HS-5 (cell line): ENCODE results near the gene SNCAIP.
"Not testable (repeated sequence)": the region's sequence is repeated elsewhere in the genome, so short reads cannot be mapped to it uniquely, and the experiment has no call there.

Experiments
- DNase-seq: peaks from one replicate; pipeline ENCODE4 v3.0.0-alpha.2; 2012; ENCODE audit warnings: low read depth

Gene SNCAIP

DNA sequence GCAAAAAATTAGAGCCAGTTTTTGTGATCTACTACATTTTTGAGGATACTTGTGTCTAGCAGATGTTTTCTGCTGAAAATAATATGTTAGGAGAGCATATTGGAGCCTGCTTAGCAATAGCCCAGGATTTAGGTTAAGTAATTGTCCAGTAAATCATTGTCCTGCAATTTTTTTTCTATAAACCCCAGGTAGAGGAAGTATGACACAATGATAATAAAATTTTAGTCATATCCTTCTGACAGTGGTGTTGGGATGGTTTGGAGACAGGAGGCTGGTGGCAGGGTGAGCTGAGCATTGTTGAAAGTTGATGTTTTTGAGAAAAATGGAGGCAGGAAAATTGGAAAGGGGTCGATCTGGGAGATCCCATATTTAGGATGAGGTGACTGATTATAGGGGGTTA lies 3.5 kb downstream of the SNCAIP start:
- DNase-seq = no peak

DNA sequence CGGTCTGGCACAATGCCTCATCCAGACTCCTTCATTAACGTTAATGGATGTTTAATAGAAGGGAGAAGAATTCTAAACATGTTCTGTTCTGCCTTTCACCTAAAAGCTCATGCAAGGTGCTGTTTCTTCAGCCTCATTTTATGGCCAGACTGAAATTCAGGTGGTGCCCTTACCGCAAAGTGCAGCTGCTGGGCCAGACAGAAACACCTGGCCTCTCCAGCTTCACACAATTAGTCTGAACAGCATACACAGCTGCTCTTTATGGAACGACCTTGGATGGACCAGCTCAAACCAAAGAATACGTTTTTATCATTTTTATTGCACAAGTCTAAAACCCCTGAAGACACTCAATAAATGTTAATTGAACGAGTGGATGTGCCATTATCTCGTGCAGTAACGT lies 4.6 kb downstream of the SNCAIP start:
- DNase-seq = no peak

DNA sequence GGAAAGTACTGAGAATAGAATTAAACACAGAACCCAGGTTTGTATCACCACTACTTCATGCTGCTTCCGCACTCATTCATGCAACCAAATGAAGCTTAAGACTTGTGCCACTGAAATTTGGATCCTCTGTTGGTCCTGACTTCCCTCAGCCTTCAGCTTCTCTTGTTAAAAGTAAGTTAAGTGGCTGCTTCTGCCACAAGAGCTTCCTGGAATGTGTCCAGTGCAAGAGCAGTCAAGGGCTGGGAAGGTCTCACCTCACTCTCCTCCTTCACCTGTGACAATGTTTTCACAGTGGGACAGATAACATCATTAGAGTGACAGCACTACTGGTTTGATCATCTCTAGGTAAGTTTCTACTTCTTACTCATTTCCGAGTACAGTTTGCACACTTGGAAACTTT lies 7.9 kb downstream of the SNCAIP start:
- DNase-seq = no peak

DNA sequence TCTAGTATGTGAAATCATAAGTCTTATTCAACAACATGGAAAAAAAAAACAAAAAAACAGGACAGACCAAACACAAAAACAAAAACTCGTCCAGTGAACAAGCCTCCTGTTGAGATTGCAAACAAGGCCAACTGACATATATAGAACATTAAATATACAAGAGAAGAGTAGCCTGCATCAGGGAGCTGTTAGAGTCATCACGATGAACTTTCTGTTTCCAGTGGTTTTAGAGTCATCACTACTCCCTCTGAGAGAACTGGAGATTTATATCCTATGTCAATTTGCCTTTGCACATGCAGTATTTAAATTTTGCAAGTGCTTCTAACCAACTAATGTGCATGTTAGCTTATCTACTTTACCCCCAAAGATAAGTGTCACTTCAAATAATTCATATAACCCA lies 9.9 kb downstream of the SNCAIP start:
- no peak for DNase-seq

DNA sequence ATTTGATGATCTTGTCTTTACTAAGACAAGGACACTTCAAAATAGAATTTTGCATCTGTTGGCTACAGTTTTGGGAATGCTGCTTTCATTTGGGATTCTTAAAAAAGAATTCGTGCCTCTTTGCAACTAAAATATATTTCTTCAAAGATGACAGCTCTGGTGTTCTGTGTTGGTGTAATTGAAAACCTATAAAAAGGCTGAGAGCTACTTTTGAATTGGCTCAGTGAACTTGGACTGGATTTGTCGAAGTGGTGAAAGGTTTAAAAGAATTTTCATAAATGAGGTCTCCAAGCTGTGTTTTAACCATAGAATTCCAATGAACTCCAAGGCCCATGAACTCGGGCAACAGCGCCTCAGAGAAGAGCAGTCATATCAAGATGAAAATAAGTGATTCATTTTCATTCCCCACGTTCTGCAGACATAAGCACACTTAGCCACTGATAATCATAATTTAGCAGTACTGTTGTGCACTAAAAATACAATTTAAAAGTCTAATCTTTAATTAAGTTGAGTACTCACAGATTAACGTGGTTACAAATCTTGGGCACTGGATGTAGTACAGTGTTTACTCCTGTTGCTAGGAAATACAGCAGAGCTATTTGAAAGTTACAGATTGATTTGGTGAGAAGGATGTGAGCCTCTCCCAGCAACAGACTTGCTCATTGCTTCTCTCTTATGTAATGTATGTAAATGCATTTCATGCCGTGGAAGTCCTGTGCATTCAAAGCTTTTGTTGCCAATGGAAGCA lies 10.9 kb downstream of the SNCAIP start:
- no peak for DNase-seq

DNA sequence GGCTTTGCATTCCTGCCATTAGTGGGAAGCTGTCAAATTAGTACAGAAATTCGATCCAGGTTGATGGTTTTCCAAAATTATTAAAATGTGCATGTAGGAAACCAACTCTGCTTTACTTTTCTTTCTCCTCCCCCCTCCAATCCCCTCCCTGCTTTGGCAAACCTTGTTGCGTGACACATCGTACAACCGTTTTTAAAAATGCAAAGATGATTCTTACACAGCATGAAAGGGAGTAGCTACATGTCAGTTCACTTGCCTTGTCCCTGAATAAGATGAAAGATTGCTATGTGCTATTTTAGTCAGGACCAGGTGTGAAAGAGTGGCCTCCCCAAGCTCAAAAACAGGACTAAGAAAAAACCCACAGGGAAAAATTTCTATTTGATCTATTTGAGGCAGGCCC lies 11.7 kb downstream of the SNCAIP start:
- DNase-seq = no peak

DNA sequence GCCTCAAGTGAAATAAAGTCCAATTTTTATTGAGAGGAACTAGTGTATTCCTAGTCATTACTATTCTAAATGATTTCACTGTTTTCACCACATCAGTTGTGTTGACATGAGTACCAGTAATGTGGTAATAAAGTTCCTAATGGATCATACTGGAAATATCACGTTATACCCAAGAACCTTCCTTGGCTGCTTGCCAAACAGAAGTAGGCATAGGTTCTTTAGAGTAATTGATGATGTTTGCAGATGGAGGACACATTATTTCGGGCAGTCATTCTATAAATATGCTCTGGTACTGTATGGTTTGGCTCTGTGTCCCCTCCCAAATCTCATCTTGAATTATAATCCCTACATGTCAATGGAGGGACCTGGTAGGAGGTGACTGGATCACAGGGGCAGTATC lies 15.1 kb downstream of the SNCAIP start:
- DNase-seq = no peak

DNA sequence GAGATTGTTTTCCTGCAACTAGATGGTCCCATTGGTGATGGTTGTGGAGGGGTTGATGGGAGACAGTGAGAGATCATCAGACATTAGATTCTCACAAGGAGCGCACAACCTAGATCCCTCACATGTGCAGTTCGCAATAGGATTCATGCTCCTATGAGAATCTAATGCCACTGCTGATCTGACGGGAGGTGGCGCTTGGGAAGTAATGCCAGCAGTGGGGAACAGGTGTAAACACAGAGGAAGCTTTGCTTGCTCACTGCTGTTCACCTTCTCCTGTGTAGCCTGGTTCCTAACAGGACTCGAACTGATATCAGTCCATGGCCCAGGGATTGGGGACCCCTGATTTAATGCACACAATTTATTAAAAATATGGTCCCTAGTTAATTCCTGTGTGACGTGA lies 18.8 kb downstream of the SNCAIP start:
- DNase-seq = no peak

DNA sequence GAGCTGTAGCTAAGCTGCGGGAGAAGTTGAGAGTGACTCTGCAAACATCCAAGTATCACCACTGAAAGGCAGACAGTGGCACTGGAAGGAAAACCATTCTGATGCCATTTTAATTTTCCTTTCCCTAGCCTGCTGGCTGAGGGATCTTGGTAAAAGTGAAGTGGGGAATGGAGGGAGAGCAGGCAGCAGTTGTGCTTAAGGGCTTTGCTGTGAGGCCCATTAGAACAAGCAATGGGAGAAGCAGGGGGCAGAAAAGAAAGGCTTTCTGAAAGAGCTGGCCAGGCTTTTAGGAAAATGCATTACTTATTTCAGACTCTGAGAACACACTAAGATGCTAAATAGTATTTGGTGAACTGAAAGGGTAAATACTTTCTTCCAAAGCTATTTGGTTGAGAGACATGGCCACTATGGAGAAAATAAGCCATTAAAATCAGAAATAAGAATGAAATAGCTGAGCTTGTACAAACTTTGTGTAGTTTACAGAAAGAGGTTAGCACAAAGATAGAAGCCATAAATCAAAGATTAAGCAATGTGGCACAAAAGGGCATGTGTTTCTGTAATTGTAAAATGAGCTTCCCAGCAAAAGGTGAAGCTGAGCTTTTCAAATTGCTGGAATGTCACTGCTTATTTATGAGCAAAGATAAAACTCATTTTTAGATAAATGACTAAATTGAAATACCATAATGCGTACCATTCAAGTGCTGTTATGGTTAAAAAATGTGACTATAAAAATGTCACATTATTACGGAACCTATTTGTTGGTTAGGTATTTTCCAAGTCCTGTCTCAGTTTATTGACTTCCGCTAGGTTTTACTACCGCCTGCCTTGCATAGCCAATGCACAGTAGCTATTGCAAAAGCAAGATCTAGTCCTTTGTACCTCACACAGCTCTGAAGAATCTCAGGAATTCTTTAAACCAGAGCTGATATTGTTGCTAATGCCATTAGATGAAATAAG lies 20.8 kb downstream of the SNCAIP start:
- no peak for DNase-seq

DNA sequence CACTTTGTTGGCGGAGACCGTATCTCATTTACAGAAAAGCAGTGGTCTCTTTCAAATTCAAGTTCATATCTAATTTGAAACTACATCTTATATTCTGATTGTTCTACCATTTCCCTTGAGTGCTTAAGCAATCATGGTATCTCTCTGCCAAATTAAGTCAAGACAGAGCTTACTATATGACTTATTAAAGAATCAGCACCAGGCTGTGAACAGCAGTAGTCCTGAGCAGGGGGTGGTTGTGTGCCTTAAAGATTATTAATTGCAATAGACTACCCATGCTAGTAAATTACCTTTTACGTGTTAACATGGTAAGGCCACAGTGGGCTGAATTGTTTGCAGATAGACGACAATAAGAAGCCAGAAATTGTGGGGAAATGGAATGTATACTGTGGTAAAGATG lies 21.5 kb downstream of the SNCAIP start:
- DNase-seq = no peak

DNA sequence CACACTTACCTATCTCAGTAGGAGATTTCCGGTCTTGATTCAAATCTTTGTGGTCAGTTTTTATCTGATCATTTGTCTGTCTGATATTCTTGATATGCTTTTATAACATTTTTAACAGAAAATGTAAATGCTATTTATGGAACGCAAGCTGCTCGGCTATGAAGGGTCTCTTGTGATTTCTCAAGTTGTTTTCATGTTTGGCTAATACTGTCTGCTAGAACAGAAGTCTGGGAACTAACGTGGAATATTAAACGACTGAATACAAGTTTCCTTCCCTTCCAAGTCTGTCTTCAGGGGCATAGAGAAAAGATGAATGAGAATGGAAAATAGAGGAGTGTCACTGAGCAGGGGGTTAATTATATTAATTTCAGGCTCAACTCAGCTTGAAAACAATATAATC lies 27.6 kb downstream of the SNCAIP start:
- no peak for DNase-seq

DNA sequence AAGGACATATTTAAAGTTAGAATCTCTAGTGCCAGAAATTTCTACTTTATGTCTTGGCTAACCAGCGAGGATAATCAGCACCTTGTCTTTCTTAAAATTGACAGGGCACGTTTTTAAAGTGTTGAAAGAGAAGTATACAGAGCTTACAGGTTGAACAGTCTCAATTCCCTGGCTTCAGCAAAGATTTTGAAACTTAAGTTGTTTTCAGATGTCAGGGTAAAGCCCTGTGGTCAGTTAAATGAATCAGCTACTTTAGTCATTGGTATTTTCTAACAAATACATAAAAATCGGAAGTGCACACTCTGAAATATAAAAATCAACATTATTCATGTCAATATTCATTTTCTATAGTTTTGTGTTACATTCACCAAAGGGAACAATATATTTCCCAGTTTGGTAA lies 29.1 kb downstream of the SNCAIP start:
- DNase-seq = no peak

DNA sequence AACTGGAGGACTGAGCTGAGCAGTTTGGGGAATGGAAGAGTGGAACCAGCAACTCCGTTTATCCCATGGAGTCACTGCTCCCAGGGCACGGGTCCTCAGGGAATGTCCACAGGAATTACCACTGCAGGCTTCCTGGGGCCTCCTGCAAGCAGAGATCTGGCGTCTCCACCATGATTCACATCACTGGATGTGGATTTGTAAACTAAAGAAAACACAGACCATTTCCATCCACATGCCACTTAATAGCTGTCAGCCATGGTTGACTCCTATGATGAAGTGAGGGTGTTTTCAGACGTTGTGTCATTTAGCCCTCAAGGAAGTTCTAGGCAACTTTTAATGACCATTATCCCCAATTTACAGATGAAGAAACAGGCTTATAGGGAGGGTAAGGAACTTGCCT lies 30.2 kb downstream of the SNCAIP start:
- no peak for DNase-seq

DNA sequence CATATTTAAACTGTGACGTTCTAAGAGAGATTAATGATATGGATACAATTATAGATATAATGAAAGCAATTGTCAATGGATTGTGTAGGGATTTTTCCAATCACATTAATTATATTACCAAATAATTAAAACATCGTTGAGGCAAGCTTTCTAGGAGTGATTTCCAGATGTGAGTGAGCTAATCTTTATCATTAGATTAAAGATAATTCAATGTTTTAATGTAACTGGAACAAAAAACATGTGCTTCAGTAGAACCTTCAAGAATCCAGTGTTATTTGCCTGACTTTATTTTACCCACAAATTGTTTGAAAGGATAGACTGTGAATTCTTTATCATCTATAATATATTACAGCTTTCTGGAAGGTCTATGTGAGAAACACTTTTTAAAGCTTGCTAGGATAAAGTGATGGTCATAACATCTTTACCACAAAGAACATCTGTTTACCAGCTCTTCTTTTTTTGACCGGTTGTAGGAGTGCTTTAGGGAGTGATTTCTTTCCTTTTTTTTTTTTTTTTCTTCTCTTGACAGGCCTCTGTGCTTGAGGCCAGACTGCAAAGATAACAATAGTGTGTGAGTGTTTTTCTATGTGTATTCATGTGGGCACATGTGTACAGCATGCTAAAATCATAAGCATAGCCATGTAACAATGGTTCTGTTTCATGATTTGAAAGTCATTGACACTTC lies 35.0 kb downstream of the SNCAIP start:
- DNase-seq = no peak

DNA sequence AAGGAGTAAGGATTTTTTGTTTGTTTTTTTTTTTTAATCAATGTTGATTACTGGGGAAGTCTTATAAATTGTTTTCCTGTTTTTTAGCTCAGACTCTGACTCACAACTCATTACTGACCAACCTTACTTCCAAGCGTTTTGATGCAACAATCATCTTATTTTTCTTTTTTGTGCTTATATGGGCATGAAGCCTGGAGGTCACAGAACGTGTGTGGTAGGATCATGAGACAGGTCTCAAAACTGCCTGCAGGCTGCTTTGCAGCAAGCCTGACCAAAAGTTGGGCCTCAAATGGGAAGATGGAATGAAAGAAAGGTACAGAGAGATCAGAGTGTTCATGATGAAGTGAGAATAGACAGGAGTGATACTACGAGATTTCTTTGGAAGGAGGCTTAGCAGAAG lies 38.5 kb downstream of the SNCAIP start:
- no peak for DNase-seq

DNA sequence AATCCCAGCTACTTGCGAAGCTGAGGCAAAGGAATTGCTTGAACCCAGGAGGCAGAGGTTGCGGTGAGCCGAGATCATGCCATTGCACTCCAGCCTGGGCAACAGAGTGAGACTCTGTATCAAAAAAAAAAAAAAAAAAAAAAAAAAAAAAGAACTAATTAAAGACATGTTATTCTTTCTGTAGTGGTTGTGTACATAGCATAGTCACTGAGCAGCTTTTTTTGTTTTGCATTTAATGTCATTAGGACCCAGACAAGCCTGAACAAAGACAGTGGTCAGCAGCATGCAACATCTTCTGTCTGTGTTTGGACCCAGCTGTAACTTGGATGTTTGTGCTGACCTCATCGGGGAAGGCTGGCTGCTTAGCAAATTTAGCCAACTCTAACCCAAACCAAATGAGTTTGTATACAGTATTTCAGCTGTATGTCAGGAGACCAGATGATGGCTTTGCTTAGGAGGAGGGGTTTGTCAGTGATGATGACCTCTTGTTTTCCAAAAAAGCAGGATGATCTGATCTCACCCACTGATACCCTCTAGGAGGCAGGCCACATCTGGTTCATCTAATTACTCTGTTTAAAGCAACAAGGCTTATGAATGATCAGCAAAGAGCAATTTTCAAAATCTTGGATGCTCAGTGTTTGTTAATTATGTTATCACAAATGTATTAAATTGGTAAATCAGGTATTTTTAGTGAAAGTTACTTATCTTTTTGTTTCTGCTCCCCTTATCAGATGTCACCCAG lies 39.5 kb downstream of the SNCAIP start:
- DNase-seq = no peak

DNA sequence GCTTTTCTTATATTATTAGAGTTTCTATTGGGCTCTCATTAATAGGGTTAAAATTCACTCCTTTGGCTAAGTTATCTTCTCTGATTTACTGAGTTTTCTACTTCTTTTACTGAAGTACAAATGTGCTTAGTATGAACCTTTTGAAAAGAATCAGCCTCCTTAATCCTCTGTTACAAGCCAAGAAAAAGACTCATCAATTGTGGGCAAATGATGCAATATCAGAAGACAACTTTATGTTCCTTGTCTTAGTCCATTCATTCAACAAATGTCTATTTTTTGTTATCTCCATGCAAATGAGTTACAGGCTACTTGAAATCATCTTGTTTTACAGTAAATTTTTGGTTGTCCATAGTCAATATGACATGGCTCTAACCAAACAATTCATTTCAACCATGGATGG lies 40.3 kb downstream of the SNCAIP start:
- no peak for DNase-seq

DNA sequence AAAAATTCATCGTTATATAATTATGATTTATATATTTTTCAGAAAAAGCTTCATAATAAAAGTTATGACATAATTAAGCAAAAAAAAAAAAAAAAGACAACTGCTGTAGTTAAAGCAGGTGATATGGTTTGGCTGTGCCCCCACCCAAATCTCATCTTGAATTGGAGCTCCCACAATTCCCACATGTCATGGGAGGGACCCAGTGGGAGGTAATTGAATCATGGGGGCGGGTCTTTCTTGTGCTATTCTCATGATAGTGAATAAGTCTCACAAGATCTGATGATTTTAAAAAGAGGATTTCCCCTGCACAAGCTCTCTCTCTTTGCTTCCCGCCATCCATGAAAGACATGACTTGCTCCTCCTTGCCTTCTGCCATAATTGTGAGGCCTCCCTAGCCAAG lies 41.3 kb downstream of the SNCAIP start:
- DNase-seq = not testable (repeated sequence)

DNA sequence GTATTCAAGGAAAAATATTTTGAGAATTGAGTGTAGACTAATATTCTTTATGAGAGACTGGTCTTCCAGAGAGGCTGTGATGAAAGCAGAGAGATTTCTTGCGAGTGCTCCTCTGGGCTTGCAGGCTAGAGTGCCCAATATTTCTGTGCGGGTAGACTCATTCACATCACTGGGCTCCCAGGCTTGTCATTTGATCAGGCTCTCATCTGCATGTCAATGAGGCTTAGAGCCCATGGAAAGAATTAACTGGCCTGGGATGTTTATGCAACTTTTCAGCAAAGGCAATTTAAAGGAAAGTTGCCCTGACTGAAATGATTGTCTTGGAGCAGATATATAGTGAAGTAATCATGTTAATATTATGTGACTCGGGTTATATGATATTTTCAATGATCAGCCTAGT lies 42.3 kb downstream of the SNCAIP start:
- no peak for DNase-seq

DNA sequence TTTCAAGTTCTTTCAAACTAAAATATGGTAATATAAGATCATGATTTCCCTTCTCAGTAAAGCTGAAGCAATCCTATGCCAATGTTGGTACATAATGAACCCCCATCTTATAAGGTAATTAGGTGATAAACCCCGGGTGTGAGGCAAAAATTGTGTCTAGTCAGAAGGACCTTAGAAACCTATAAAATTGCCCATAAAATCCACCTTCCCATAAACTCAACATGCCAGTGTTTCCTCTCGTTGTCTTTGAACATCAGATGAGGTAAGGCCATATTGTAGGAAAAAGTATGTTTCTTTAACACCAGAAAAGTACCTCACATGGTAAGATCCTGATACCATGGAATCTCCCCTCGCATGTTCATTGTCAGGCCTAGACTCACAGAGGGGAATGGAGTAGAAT lies 43.3 kb downstream of the SNCAIP start:
- DNase-seq = no peak

DNA sequence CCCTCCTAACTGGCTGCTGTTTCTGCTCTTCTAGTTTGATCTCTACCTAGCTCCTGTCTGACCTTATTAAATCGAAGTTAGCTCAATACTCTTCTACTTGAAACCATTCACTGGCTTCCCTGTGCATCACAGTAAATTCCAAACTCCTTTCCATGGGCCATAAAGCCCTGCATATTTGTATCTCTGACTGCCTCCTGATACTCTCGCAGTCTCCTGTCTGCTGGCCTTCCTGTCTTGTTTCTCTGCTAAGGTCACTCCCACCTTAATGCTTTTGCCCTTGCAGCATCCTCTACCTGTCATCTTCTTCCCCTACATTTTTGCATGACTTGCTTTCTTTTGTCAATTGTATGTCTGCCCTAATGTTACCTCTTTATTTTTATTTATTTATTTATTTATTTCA lies 44.8 kb downstream of the SNCAIP start:
- no peak for DNase-seq

DNA sequence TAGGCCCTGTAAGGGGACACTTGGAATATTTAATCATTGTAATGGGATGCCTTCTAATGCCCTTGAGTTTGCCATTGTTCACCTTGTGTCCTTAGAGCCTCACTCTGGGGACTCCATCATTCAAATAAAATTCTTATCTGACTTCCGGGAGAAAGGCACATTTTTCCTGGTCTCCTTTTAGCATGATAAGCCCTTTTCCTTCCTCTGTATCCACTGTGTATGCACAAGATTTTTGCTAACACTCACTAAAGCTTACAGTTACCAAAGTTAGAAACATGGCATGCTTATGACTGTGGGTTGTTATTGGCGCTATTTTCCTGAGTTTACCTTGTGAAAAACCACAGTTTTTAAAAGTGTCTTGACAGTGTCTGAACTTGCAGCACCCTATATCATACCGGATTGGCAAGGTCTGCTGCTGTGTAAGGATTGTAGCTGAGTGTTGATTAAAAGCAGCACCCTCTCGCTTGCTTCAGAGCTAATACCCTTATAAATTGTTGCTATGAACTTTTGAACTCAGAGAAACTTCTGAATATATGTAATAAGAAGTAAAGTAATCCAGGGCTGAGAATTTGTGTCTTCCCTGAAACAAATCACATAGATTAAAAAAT lies 46.4 kb downstream of the SNCAIP start:
- DNase-seq = no peak
